ENCODE measurements around the gene FRMD4A. TPM values are rescaled to one million over a fixed set of nuclear protein-coding genes. Genes with fewer than 3 reads are reported as not detected.
A peak's percentile ranks its signal among the peaks of the same experiment; 100 is the strongest.

Gene FRMD4A
- total RNA-seq, 4 donors from 2014 or later, result 27.5 to 40.4 (median 33.0) TPM

DNA sequence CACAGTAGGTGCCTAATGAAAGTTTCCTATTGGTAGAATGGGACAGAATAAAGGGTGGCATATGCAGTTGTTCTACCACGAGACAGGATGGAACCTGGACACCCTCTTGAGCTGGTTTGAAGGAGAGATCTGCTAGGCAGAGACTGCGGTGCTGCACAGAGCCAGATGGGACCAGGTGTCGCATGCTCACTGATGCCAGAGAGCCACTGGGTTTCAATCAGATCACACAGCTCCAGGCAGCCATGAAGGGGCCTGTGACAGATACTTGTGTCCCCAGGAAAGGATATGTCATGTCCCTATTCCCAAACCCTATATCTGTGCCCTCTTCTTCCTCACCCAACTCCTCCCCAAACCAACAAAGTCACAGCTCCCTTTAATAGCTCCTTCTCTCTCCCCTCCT lies 508.2 kb downstream of the FRMD4A start:
- intact Hi-C loops (cut with DNase I; ENCODE audit: low total_unique reads), result no loop called here
- TF ChIP-seq, protein P1, sequence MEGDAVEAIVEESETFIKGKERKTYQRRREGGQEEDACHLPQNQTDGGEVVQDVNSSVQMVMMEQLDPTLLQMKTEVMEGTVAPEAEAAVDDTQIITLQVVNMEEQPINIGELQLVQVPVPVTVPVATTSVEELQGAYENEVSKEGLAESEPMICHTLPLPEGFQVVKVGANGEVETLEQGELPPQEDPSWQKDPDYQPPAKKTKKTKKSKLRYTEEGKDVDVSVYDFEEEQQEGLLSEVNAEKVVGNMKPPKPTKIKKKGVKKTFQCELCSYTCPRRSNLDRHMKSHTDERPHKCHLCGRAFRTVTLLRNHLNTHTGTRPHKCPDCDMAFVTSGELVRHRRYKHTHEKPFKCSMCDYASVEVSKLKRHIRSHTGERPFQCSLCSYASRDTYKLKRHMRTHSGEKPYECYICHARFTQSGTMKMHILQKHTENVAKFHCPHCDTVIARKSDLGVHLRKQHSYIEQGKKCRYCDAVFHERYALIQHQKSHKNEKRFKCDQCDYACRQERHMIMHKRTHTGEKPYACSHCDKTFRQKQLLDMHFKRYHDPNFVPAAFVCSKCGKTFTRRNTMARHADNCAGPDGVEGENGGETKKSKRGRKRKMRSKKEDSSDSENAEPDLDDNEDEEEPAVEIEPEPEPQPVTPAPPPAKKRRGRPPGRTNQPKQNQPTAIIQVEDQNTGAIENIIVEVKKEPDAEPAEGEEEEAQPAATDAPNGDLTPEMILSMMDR (IDR thresholded peaks at IDR 0.05), result no peak
- TF ChIP-seq POLR2A (IDR thresholded peaks at IDR 0.05), result no peak
- WGBS, 2 donors, result 91 to 100% methylated on average over 3 of the region's 3 CpGs
- no peak for DNase-seq (ENCODE audit: low spot score in 2 of 2)
- no peak overlapping the region for H3K4me3 ChIP-seq (ENCODE audit: low read depth, poor library complexity, severe bottlenecking)

DNA sequence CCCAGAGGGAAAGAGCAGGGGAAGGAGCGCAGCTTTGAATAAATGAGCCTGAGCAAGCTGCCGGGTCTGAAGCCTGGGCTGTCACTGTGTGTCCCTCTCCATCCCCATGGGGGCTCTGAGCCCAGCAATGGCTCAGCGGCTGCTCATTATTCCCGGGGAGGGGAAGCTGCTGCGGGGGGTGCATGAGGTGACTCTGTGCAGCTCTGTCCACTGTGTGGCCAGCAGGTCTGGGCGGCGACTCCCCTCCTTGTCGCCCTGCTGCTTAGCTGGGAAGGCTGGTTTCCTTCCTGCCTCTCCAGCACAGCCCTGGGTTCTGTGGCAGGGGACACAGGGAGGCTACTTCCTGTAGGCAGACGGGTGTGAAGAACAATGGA lies 509.8 kb downstream of the FRMD4A start:
- TF ChIP-seq, protein P1 (IDR thresholded peaks at IDR 0.05), result no peak
- TF ChIP-seq POLR2A (IDR thresholded peaks at IDR 0.05), result no peak
- intact Hi-C loops (cut with DNase I; ENCODE audit: low total_unique reads), result no loop called here
- WGBS, 2 donors, result 65 to 70% methylated on average over 8 to 9 of the region's 9 CpGs
- DNase-seq (ENCODE audit: low spot score in 2 of 2), result no peak
- H3K4me3 ChIP-seq (ENCODE audit: low read depth, poor library complexity, severe bottlenecking), result no peak overlapping the region

DNA sequence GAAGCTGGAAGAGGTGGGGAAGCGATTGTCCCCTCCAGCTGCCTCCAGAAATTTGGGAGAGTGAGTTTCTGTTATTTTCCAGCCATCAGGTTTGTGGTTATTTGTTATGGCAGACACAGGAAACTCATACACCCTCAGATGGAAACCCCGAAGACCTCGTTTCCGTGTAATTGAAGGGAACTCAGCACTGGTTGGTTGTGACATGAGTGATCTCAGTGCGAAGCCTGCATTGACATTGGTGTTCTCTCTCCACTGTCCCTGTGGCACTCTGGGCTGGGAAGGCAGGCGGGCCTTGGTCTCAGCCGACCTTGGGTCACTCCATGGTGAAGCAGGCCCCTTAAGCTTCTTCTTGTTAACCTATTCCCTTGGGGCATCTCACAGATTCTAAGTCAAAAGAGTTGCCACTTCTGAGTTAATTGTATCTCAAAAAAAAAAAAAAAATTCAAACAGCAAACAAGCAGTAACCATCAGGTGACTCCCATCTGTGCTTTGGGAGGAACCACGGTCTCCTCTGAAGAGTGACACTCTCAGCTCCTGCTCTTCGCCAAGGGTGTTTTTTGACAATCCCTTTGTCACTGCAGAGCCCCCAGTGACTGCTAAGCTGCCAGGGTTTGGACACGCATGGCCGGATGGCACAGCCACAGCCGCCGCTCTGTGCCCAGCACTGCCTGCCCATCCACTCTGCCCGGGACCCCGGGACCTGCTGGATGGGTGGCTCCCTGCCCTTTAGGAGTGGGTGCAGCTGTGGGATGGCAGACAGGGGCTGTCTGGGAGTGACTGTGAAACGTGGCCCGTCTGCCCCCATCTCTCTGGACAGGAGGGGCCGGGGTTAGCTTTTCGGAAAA lies 510.4 kb downstream of the FRMD4A start:
- intact Hi-C loops (cut with DNase I; ENCODE audit: low total_unique reads), result no loop called here
- no peak for DNase-seq (ENCODE audit: low spot score in 2 of 2)
- no peak for TF ChIP-seq POLR2A (IDR thresholded peaks at IDR 0.05)
- TF ChIP-seq, protein P1 (IDR thresholded peaks at IDR 0.05), result no peak
- H3K4me3 ChIP-seq (ENCODE audit: low read depth, poor library complexity, severe bottlenecking), result no peak overlapping the region
- WGBS, 2 donors, result 85 to 88% methylated on average over 19 of the region's 19 CpGs

DNA sequence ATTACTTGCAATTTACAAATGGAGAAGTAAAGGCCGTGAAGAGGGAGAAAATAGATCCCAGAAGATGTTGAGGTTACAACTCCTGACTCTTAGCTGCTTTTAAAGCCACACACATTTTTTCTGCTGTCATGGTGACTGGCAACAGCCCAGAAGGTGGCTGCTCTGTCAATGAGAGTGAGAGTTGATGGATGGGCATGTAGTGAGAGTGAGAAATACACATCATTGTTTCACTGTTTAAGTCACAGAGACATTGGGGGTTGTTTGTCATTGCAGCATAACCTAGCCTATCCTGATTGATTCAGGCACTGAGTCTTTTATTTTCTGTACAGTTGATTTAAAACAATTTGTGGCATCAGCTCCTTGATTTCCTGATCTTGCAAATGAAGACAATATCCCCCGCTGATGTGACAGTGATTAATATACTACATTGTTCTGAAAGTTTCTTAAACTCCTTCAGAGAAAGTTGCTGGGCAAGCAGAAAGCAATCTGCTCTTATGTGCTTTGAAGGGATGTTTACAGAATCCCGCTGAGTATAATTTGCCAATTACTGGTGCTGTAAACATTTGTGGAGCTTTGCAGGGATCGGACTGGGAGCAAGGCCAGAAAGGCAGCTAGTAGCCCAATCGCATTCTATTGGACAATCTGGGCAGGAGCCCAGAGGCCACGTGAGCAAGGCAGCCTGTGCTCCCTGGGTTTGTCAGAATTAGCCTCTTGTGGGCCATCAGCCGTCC lies 514.4 kb downstream of the FRMD4A start:
- intact Hi-C loops (cut with DNase I; ENCODE audit: low total_unique reads), result no loop called here
- DNase-seq (ENCODE audit: low spot score in 2 of 2), result peak in 1 of 2 donors; percentile 26
- 53 to 66% methylated on average over 7 of the region's 7 CpGs for WGBS, 2 donors
- TF ChIP-seq POLR2A (IDR thresholded peaks at IDR 0.05), result no peak
- TF ChIP-seq, protein P1 (IDR thresholded peaks at IDR 0.05), result no peak
- H3K4me3 ChIP-seq (ENCODE audit: low read depth, poor library complexity, severe bottlenecking), result no peak overlapping the region

DNA sequence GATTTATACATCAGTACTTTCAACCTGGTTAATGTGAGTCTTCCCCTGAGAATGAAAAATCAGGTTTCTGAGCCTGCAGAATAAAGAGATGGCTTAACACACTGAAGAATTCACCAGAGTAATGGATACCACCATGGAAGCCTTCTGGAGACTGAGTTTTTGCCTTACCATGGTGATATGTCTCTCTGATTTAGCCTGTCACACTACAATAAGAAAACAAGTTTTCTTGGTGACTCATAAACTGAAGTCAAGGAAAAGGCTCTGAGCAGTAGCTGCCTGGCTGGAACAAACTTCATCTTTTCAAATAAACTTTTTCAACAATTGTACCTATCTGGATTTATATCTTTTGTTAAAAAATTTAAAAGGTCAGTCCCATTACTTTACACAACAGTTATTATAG lies 515.0 kb downstream of the FRMD4A start:
- TF ChIP-seq POLR2A (IDR thresholded peaks at IDR 0.05), result no peak
- TF ChIP-seq, protein P1 (IDR thresholded peaks at IDR 0.05), result no peak
- H3K4me3 ChIP-seq (ENCODE audit: low read depth, poor library complexity, severe bottlenecking), result no peak overlapping the region
- intact Hi-C loops (cut with DNase I; ENCODE audit: low total_unique reads), result no loop called here
- no peak for DNase-seq (ENCODE audit: low spot score in 2 of 2)
